Activated naive CD4-positive, alpha-beta T cell treated with anti-CD3 and anti-CD28 coated beads, Interleukin-2, amount 50 U/mL, for 16 hours (primary cell): ENCODE measurements around the gene RUBCNL.

Experiments
- DNase-seq: peaks from one replicate; pipeline ENCODE4 v3.0.0-alpha.2; 2020

Gene RUBCNL

GRCh38 chr13:46297361-46297811 is 89.7 kb downstream of the RUBCNL start:
- no peak for DNase-seq

GRCh38 chr13:46296921-46297320 is 90.1 kb downstream of the RUBCNL start:
- no peak for DNase-seq

- no peak for DNase-seq
Measured at GRCh38 chr13:46296115-46296822, 90.8 kb downstream of the RUBCNL start.

GRCh38 chr13:46295491-46296114 is 91.4 kb downstream of the RUBCNL start:
- peak; percentile 31 for DNase-seq

- no peak for DNase-seq
Measured at GRCh38 chr13:46293436-46293835, 93.6 kb downstream of the RUBCNL start.
